ENCODE measurements around the gene OCRL.
A peak's percentile ranks its signal among the peaks of the same experiment; 100 is the strongest.

The OCRL gene

GRCh38 chrX:129637217-129638109, 97.4 kb downstream of the OCRL start:
- peak; percentile 74 for DNase-seq

- no peak for DNase-seq
Observed at GRCh38 chrX:129638917-129639316, 98.9 kb downstream of the OCRL start.

GRCh38 chrX:129640737-129641136, 100.7 kb downstream of the OCRL start:
- no peak for DNase-seq

- DNase-seq = no peak
Observed at GRCh38 chrX:129641469-129641868, 101.4 kb downstream of the OCRL start.

GRCh38 chrX:129641941-129642340, 101.9 kb downstream of the OCRL start:
- no peak for DNase-seq
